Measurements from ENCODE around the gene ABHD6. TPM values are rescaled to one million over a fixed set of nuclear protein-coding genes. Genes with fewer than 3 reads are reported as not detected.

The ABHD6 gene
- total RNA-seq, 1 experiment from 2014 or later = 12.7 TPM

DNA sequence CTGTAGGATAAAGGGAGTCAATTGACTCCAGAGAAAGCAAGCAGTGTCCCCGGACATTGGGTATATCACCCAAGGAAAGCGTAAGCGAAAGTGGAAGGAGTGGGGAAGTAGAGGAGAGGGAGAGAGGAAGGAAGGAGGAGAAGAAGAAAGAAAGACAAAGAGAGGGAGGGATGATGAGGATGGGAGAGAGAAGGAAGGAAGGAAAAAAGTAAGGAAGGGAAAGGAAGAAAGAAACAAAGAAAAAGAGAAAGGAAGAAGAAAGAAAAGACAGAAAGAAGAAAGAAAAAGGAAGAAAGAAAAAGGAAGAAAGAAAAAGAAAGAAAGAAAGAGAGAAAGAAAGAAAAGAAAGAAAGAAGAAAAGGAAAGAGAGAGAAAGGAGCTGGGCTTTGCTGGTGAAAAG, 27.7 kb upstream of the ABHD6 start:
- CTCF ChIA-PET = no interaction called here
- ATAC-seq (no peak), DNase-seq (ENCODE audit: low read depth, low spot score) (no peak)
- POLR2A ChIA-PET = no interaction called here
- no peak overlapping the region for H3K9ac ChIP-seq (ENCODE audit: low read length)
- TF ChIP-seq ZNF274 (IDR thresholded peaks at IDR 0.05; ENCODE audit: low read depth, low read length) = no peak
- no peak for TF ChIP-seq CBX3 (IDR thresholded peaks at IDR 0.05; ENCODE audit: low read depth)
- no peak for TF ChIP-seq EZH2 (IDR thresholded peaks at IDR 0.05)
- H2AFZ ChIP-seq (ENCODE audit: low read depth, low read length, poor library complexity, severe bottlenecking) = no peak overlapping the region
- H3K27me3 ChIP-seq (ENCODE audit: insufficient read depth, low read length) = no peaks in the 10 kb centered on the region
- no peaks in the 10 kb centered on the region for H3K36me3 ChIP-seq (ENCODE audit: control insufficient read depth in 1 of 2, insufficient read depth in 2 of 2, low read length in 2 of 2)
- BruUV-seq (replicated peaks) = no TSS peak
- H3K79me2 ChIP-seq (ENCODE audit: insufficient read depth, low read length) = no peaks in the 10 kb centered on the region
- no peaks in the 10 kb centered on the region for H3K9me3 ChIP-seq (ENCODE audit: control insufficient read depth in 1 of 2, insufficient read depth in 1 of 2, low read depth in 1 of 2, low read length in 2 of 2)
- no peak overlapping the region for H3K4me2 ChIP-seq (ENCODE audit: low read length)
- no peak overlapping the region for H3K27ac ChIP-seq (ENCODE audit: low read depth, low read length)
- no peaks in the 10 kb centered on the region for H4K20me1 ChIP-seq (ENCODE audit: insufficient read depth)
- RAD21 ChIA-PET (ENCODE audit: low non-redundant PET in 1 of 2, low total read pairs in 2 of 2, uncharacterized antibody in 2 of 2, unreplicated experiment in 2 of 2) = no interaction called here
- H3K9me2 ChIP-seq (ENCODE audit: insufficient read depth) = no peaks in the 10 kb centered on the region
- intact Hi-C loops (cut with micrococcal nuclease) = no loop called here
- H3K4me1 ChIP-seq (ENCODE audit: control insufficient read depth in 1 of 2, insufficient read depth in 2 of 2, low read length in 2 of 2) = peaks cover 0 to 20% of the 10 kb centered on the region in 2 experiments; a peak in 3 of 4 replicates
- H3K4me3 ChIP-seq (replicated peaks in 1 of 2; ENCODE audit: low read depth in 1 of 2, low read length in 2 of 2) = no peak overlapping the region

DNA sequence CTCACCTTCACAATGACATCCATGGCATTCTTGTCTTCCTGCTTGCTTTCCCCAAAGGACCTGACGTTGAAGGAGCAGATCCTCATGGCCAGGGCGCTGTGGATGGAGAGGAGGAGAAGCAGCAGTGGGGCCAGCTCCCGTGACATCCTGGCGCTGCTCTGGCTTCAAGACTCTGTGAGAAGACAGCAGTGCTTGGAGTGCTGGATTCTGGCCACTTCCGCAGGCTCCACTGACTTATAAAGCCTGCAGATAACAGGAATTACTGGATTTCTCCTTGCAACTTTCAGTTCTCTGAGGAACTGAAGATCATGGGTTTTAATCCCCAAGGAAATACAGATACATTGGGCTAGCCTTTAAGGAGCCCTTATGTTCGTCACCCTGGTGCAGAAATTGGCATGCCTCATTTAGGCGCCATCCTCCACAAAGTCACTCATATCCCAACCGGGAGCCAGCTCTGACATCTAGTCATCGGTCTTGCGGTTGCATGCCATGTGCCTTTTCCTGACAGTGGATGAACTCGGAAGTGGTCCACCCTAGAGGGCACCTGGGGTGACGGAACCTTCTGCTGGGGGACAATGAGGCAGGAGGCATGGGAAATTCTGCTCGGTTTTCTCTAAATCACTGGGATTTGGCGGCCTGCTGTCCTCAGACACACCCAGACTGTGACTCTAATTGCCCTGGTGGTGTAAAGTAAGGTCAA, 26.7 kb upstream of the ABHD6 start, which contains the start of gene DNASE1L3:
Gene DNASE1L3, minus strand, starts transcription at position 212 of the 700 bp plus-strand sequence. Its CDS starts 66 bp downstream, at position 146.
- TF ChIP-seq JUND (IDR thresholded peaks at IDR 0.05) = no peak
- TF ChIP-seq SRF (IDR thresholded peaks at IDR 0.05; ENCODE audit: low read depth) = no peak
- TF ChIP-seq SIN3A (IDR thresholded peaks at IDR 0.05; ENCODE audit: low read depth) = no peak
- TF ChIP-seq ZBTB33 (IDR thresholded peaks at IDR 0.05; ENCODE audit: extremely low read depth, insufficient replicate concordance, low read length) = no peak
- TF ChIP-seq EZH2phosphoT487 (IDR thresholded peaks at IDR 0.05; ENCODE audit: borderline replicate concordance) = no peak
- TF ChIP-seq ZFX (IDR thresholded peaks at IDR 0.05) = no peak
- TF ChIP-seq, protein P1, sequence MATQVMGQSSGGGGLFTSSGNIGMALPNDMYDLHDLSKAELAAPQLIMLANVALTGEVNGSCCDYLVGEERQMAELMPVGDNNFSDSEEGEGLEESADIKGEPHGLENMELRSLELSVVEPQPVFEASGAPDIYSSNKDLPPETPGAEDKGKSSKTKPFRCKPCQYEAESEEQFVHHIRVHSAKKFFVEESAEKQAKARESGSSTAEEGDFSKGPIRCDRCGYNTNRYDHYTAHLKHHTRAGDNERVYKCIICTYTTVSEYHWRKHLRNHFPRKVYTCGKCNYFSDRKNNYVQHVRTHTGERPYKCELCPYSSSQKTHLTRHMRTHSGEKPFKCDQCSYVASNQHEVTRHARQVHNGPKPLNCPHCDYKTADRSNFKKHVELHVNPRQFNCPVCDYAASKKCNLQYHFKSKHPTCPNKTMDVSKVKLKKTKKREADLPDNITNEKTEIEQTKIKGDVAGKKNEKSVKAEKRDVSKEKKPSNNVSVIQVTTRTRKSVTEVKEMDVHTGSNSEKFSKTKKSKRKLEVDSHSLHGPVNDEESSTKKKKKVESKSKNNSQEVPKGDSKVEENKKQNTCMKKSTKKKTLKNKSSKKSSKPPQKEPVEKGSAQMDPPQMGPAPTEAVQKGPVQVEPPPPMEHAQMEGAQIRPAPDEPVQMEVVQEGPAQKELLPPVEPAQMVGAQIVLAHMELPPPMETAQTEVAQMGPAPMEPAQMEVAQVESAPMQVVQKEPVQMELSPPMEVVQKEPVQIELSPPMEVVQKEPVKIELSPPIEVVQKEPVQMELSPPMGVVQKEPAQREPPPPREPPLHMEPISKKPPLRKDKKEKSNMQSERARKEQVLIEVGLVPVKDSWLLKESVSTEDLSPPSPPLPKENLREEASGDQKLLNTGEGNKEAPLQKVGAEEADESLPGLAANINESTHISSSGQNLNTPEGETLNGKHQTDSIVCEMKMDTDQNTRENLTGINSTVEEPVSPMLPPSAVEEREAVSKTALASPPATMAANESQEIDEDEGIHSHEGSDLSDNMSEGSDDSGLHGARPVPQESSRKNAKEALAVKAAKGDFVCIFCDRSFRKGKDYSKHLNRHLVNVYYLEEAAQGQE (IDR thresholded peaks at IDR 0.05; ENCODE audit: low read depth) = no peak
- ATAC-seq (no peak), DNase-seq (ENCODE audit: low read depth, low spot score) (no peak)
- Histone ChIP-seq H3K4me1 (ENCODE audit: control insufficient read depth in 1 of 2, insufficient read depth in 2 of 2, low read length in 2 of 2) (peaks cover 3 to 25% of the 10 kb centered on the region in 2 experiments; a peak in 3 of 4 replicates), H3K9ac (ENCODE audit: low read length) (no peak within 1 kb of the TSS), H3K36me3 (ENCODE audit: control insufficient read depth in 1 of 2, insufficient read depth in 2 of 2, low read length in 2 of 2) (no peaks in the 10 kb centered on the region), H3K4me3 (replicated peaks in 1 of 2; ENCODE audit: low read depth in 1 of 2, low read length in 2 of 2) (no peak within 1 kb of the TSS), H3K27me3 (ENCODE audit: insufficient read depth, low read length) (no peaks in the 10 kb centered on the region), H3K4me2 (ENCODE audit: low read length) (no peak within 1 kb of the TSS), H4K20me1 (ENCODE audit: insufficient read depth) (no peaks in the 10 kb centered on the region), H3K27ac (ENCODE audit: low read depth, low read length) (no peak within 1 kb of the TSS), H3K79me2 (ENCODE audit: insufficient read depth, low read length) (no peaks in the 10 kb centered on the region), H3K9me2 (ENCODE audit: insufficient read depth) (no peaks in the 10 kb centered on the region), H2AFZ (ENCODE audit: low read depth, low read length, poor library complexity, severe bottlenecking) (no peak within 1 kb of the TSS), H3K9me3 (ENCODE audit: control insufficient read depth in 1 of 2, insufficient read depth in 1 of 2, low read depth in 1 of 2, low read length in 2 of 2) (no peaks in the 10 kb centered on the region)
- CTCF ChIA-PET = no interaction called here
- BruUV-seq (replicated peaks) = no TSS peak
- RAD21 ChIA-PET (ENCODE audit: low non-redundant PET in 1 of 2, low total read pairs in 2 of 2, uncharacterized antibody in 2 of 2, unreplicated experiment in 2 of 2) = no interaction called here
- intact Hi-C loops (cut with micrococcal nuclease) = no loop called here
- POLR2A ChIA-PET = no interaction called here
